Measurements from ENCODE around the gene CCR8. TPM values are rescaled to one million over a fixed set of nuclear protein-coding genes. Genes with fewer than 3 reads are reported as not detected.

The CCR8 gene
- not detected in 2 replicates for total RNA-seq

GRCh38 chr3:39329493-39329892 is at the start of gene CCR8:
Gene CCR8 (plus strand): TSS chr3:39329709. CDS start chr3:39332332, 2,623 bp downstream.

GRCh38 chr3:39279745-39280517 is 49.6 kb upstream of the CCR8 start, which contains the start of gene CX3CR1:
Gene CX3CR1 (minus strand): TSS chr3:39280036. CDS start chr3:39266509, 13,527 bp downstream.

Other genes with a start within 250 kb of the CCR8 start
- gene GORASP1, start 222.1 kb upstream of the CCR8 start, total RNA-seq, result 44.9 and 60.6 TPM in 2 replicates
- 2.7 and 3.5 TPM in 2 replicates for gene TTC21A, start 222.0 kb upstream of the CCR8 start, total RNA-seq
- gene CSRNP1, start 176.1 kb upstream of the CCR8 start, total RNA-seq, result 23.6 and 65.7 TPM in 2 replicates
- 0.14 TPM in 1 of 2 replicates, not detected in the other for gene XIRP1, start 137.1 kb upstream of the CCR8 start, total RNA-seq
- not detected in 2 replicates for gene CX3CR1, start 49.7 kb upstream of the CCR8 start, total RNA-seq
- 21.6 and 30.6 TPM in 2 replicates for gene SLC25A38, start 53.7 kb downstream of the CCR8 start, total RNA-seq
- gene RPSA, start 77.0 kb downstream of the CCR8 start, total RNA-seq, result 858 and 1,043 TPM in 2 replicates
- not detected in 2 replicates for gene MOBP, start 138.0 kb downstream of the CCR8 start, total RNA-seq

All from placental pericyte (primary cell).